Measurements from ENCODE around the gene EPB41L1.

DNA sequence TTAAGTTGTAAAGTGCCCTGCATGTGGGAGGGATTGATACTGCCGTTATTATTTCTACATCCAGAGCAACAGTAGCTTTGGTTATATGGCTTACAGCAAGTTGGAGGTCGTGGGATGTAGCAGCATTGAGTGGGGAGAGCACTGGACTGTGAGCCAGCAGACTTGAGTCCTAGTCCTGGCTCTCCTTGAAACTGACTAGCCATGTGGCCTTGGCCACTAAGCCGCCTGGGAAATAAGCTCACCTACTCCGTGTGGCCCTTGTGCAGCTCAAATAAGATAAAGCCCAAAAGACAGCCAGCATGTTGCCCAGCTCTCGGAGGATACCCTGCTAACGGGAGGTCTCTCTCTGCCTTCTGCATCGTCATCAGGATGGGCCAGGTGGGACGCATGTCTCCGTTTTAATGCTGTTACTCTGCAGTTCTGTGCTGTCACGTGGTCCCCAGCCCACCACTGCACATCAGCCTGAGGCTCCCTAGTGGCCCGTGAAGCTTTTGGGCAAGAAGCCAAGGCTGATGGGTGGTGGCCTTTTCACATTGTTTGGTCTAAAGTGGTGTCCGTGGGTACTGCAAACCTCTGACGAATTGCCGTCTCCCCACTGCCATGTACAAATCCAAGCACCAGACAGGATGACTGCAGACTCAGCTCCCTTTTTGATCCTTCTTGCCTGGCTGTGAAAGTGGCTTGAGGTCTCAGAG lies 7.9 kb downstream of the EPB41L1 start:
- TF ChIP-seq POLR2AphosphoS5 (IDR thresholded peaks at IDR 0.05; ENCODE audit: insufficient read depth in 1 of 2, low read depth in 1 of 2), result no peak
- TF ChIP-seq, protein P1, sequence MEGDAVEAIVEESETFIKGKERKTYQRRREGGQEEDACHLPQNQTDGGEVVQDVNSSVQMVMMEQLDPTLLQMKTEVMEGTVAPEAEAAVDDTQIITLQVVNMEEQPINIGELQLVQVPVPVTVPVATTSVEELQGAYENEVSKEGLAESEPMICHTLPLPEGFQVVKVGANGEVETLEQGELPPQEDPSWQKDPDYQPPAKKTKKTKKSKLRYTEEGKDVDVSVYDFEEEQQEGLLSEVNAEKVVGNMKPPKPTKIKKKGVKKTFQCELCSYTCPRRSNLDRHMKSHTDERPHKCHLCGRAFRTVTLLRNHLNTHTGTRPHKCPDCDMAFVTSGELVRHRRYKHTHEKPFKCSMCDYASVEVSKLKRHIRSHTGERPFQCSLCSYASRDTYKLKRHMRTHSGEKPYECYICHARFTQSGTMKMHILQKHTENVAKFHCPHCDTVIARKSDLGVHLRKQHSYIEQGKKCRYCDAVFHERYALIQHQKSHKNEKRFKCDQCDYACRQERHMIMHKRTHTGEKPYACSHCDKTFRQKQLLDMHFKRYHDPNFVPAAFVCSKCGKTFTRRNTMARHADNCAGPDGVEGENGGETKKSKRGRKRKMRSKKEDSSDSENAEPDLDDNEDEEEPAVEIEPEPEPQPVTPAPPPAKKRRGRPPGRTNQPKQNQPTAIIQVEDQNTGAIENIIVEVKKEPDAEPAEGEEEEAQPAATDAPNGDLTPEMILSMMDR (IDR thresholded peaks at IDR 0.05), result no peak

All from vagina (tissue), 2 donors.